PC-3 (cell line): ENCODE results near the gene AMER3.

Experiments used
- CTCF ChIP-seq: fragments of 300-600 bp; sonication (generic); conservative IDR thresholded peaks from 2 replicates; pipeline ENCODE4 v1.5.1; 2017; ENCODE audit warnings: antibody characterized with exemption, low read depth, mild to moderate bottlenecking, low read length
- EZH2 ChIP-seq: fragments of 300-600 bp; sonication (generic); IDR thresholded peaks from one replicate; pipeline ENCODE4 v1.6.1; 2017; ENCODE audit warnings: antibody characterized with exemption, mild to moderate bottlenecking, low read length; ENCODE audit not compliant: unreplicated experiment
- EZH2phosphoT487 ChIP-seq: fragments of 300-600 bp; sonication (generic); IDR thresholded peaks from 2 replicates; pipeline ENCODE4 v1.6.1; 2018; ENCODE audit warnings: mild to moderate bottlenecking, antibody characterized with exemption, low read length, borderline replicate concordance

- TF ChIP-seq CTCF (no peak), EZH2 (no peak), EZH2phosphoT487 (no peak)
Observed at GRCh38 chr2:130813722-130814121, 58.4 kb downstream of the AMER3 start.
